GM18951 (cell line): ENCODE data around the gene AMFR.

Experiments used
- POLR2A ChIP-seq: IDR thresholded peaks from 4 replicates; pipeline ENCODE4 v1.6.1; 2011; ENCODE audit warnings: mild to moderate bottlenecking; ENCODE audit not compliant: insufficient read length, insufficient read depth; ENCODE audit errors: extremely low read depth
- in situ Hi-C: fragments of 300-500 bp; cut with MboI; formaldehyde crosslinking; loops from one replicate; pipeline ENCODE4 v1.12.0; 2022; ENCODE audit warnings: low sequenced_read_pairs, mixed read lengths, inconsistent platforms; ENCODE audit not compliant: unreplicated experiment

Gene AMFR

GRCh38 chr16:56315955-56316354, 109.4 kb downstream of the AMFR start:
- in situ Hi-C loops, result loop anchor here (10.0 kb wide), 1 partner anchor 371 kb away; no protein-coding TSS in a partner anchor
- TF ChIP-seq POLR2A, result no peak

GRCh38 chr16:56314244-56314850, 111.0 kb downstream of the AMFR start:
- no peak for TF ChIP-seq POLR2A
- in situ Hi-C loops, result loop anchor here (10.0 kb wide), 1 partner anchor 370 kb away; no protein-coding TSS in a partner anchor

- in situ Hi-C loops, result loop anchor here (10.0 kb wide), 1 partner anchor 368 kb away; no protein-coding TSS in a partner anchor
- TF ChIP-seq POLR2A, result no peak
These were observed 112.8 kb downstream of the AMFR start for GRCh38 chr16:56312556-56312955.

DNA sequence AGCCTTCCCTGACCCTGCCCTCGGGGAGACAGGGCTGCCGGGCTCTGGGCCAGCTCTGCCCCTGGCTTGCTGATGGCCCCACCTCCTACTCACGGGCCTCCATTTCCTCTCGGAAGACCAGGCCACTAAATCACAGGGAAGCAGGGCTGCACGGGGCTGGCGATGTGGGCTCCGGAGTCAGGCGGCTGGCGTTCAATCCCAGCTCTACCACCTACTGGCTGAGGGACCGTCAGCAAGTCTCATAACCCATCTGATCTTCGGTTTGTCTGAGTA, 113.4 kb downstream of the AMFR start:
- TF ChIP-seq POLR2A, result no peak
- in situ Hi-C loops, result loop anchor here (10.0 kb wide), 1 partner anchor 367 kb away; no protein-coding TSS in a partner anchor
